ENCODE measurements around the gene AFTPH. TPM values are rescaled to one million over a fixed set of nuclear protein-coding genes. Genes with fewer than 3 reads are reported as not detected.

The AFTPH gene
- total and polyA plus RNA-seq, 12 donors: 7.9 to 22.3 (median 11.0) TPM

DNA sequence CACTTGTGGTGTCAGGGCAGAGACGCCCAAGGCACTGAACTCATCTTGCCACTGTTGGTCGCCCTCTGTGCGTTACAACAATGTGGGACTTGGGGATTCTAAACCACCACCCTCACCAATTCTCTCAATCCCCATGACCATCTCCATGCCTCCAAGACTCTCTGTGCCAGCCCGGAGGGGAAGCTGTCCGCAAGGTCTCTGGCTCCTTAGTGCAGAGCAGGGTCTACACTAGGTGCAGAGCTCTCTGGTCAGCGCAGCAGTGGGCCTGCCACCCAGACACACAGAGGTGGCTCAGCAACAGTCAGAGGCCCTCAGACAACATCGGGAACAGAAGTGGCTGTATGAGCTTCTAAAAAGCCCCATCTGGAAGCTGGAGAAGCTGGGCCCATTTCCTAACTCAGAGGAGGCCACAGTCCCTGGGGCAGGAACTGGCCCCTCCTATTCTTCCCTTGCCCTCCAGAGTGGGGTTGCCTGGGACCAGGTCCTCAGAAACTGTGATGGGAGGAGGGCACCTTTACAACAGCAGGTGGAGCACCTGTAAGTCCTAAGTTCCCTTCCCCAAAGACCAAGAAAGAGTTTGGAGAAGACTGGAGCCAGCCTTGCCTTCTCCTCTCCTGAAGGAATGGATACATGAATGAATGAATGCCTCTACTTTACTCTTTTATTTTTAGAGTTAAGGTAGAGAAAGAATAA is 91.9 kb downstream of the AFTPH start:
- ATAC-seq: no peak
- H3K4me1 ChIP-seq: no peaks in the 10 kb centered on the region
- no peak overlapping the region for H3K4me3 ChIP-seq
- WGBS, 2 donors: 98% methylated on average over 7 of the region's 7 CpGs
- no peaks in the 10 kb centered on the region for H3K27me3 ChIP-seq
- no peaks in the 10 kb centered on the region for H3K36me3 ChIP-seq
- no peak for DNase-seq
- no peak overlapping the region for H3K27ac ChIP-seq
- TF ChIP-seq, protein P1, sequence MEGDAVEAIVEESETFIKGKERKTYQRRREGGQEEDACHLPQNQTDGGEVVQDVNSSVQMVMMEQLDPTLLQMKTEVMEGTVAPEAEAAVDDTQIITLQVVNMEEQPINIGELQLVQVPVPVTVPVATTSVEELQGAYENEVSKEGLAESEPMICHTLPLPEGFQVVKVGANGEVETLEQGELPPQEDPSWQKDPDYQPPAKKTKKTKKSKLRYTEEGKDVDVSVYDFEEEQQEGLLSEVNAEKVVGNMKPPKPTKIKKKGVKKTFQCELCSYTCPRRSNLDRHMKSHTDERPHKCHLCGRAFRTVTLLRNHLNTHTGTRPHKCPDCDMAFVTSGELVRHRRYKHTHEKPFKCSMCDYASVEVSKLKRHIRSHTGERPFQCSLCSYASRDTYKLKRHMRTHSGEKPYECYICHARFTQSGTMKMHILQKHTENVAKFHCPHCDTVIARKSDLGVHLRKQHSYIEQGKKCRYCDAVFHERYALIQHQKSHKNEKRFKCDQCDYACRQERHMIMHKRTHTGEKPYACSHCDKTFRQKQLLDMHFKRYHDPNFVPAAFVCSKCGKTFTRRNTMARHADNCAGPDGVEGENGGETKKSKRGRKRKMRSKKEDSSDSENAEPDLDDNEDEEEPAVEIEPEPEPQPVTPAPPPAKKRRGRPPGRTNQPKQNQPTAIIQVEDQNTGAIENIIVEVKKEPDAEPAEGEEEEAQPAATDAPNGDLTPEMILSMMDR (IDR thresholded peaks at IDR 0.05): no peak
- intact Hi-C loops (cut with DNase I): no loop called here
- no peaks in the 10 kb centered on the region for H3K9me3 ChIP-seq

DNA sequence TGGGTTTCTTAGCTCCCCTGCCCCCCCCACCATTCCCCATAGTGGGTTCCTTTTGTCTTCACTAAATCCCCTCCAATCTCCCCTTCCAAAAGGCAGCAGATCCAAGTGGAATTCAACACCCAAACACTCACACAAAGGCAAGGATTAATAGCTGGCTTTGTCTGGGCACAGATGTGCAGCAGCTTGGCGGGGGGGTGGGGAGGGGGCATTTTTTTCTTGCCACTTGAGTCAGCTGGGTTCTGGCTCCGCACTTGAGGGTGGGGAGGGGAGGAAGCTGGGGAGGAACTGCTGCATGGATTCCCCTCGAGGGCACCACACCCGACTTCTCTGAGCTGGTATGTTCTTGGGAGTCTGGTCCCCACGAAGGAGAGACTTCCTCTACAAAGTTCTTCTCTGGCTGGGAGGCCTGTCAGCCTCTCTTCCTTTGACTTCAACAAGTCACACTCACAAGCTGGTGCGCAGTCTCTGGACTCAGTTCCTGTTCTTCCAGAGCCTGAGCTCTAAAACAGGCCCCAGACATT is 93.6 kb downstream of the AFTPH start:
- TF ChIP-seq, protein P1 (IDR thresholded peaks at IDR 0.05): no peak
- no peaks in the 10 kb centered on the region for H3K27me3 ChIP-seq
- no peaks in the 10 kb centered on the region for H3K36me3 ChIP-seq
- H3K4me1 ChIP-seq: no peaks in the 10 kb centered on the region
- ATAC-seq: no peak
- no peak overlapping the region for H3K27ac ChIP-seq
- WGBS, 2 donors: 54 to 61% methylated on average over 6 of the region's 6 CpGs
- H3K4me3 ChIP-seq: no peak overlapping the region
- no peaks in the 10 kb centered on the region for H3K9me3 ChIP-seq
- DNase-seq: no peak
- intact Hi-C loops (cut with DNase I): no loop called here

DNA sequence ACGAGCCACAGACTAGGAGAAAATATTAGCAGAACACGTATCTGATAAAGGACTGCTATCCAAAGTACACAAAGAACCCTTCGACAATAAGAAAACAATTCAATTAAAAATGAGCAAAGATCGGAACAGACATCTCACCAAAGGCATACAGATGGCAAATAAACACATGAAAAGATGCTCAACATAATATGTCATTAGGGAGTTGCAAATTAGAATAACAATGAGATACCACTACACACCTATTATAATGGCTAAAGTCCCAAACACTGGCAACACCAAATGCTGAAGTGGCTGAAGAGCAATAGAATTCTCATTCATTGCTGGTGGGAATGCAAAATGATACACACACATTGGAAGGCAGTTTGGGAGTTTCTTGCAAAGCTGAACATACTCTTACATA is 96.5 kb downstream of the AFTPH start:
- H3K4me1 ChIP-seq: no peaks in the 10 kb centered on the region
- TF ChIP-seq, protein P1 (IDR thresholded peaks at IDR 0.05): no peak
- DNase-seq (no peak), ATAC-seq (no peak)
- no peak overlapping the region for H3K4me3 ChIP-seq
- WGBS, 2 donors: 87 to 90% methylated on average over 4 of the region's 4 CpGs
- no peaks in the 10 kb centered on the region for H3K36me3 ChIP-seq
- H3K9me3 ChIP-seq: no peaks in the 10 kb centered on the region
- H3K27ac ChIP-seq: no peak overlapping the region
- intact Hi-C loops (cut with DNase I): no loop called here
- no peaks in the 10 kb centered on the region for H3K27me3 ChIP-seq

DNA sequence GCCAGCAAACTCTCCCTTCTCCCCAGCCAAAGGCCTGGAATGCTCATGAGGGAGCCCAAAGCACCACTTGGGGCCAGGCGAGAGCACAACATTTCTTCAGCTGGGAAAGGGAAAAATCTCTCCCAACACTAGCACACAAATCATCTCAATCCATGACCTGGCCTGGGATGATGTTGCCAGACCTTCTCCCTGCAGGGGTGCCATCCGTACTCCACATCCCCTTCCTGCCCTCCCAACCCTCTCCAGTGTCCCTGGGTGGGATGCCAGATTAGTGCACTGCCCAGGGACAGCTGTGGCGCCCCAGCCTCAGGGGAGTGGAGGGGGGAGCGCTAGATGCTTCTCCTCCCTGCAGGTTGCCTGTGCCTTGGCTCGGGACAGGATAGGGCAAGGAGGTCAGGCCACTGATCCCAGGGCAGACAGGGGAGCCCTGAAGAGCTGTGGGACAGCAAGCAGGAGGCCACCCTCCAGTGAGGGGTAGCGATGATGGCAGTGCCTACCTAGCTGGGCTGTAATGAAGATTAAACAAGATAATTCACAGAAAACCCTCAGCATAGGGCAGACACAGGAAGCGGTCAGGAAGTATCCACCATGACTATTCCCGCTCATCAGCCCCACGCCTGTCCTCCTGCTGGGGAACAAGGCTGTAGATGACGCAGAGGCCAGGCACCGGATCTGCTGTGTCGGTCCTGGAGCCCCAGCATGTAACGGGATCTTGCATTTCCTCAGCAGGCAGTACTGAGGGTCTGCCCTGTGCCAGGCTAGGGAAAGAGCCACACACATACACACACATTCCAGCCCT is 98.5 kb downstream of the AFTPH start:
- Histone ChIP-seq H3K4me3 (no peak overlapping the region), H3K27ac (no peak overlapping the region), H3K9me3 (no peaks in the 10 kb centered on the region), H3K27me3 (no peaks in the 10 kb centered on the region), H3K36me3 (no peaks in the 10 kb centered on the region), H3K4me1 (no peaks in the 10 kb centered on the region)
- TF ChIP-seq, protein P1 (IDR thresholded peaks at IDR 0.05): peak in 5 of 9 donors; percentile 7 to 25 (median 16)
- WGBS, 2 donors: 85 to 86% methylated on average over 13 of the region's 13 CpGs
- ATAC-seq (peak in 2 of 8 donors; percentile 23 to 28), DNase-seq (no peak)
- intact Hi-C loops (cut with DNase I): no loop called here

Measured in heart right ventricle (tissue), 16 donors.